ENCODE results near the gene CREB3L1.

CREB3L1 gene

GRCh38 chr11:46341454-46341853 lies 64.0 kb downstream of the CREB3L1 start (continued):
- no peak for TF ChIP-seq ZC3H10 (CRISPR knock-in tag; IDR thresholded peaks at IDR 0.05)

GRCh38 chr11:46342239-46342638 lies 64.8 kb downstream of the CREB3L1 start:
- ATAC-seq = no peak
- TF ChIP-seq ZFP3 (CRISPR knock-in tag; IDR thresholded peaks at IDR 0.05) (no peak), PPARA (CRISPR knock-in tag; IDR thresholded peaks at IDR 0.05; ENCODE audit: borderline replicate concordance) (no peak), ZC3H10 (CRISPR knock-in tag; IDR thresholded peaks at IDR 0.05) (no peak), ZNF70 (CRISPR knock-in tag; IDR thresholded peaks at IDR 0.05) (no peak), ZNF8 (CRISPR knock-in tag; IDR thresholded peaks at IDR 0.05) (no peak), TOX (CRISPR knock-in tag; IDR thresholded peaks at IDR 0.05; ENCODE audit: borderline replicate concordance) (no peak), ZFP30 (CRISPR knock-in tag; IDR thresholded peaks at IDR 0.05) (no peak), PATZ1 (CRISPR knock-in tag; IDR thresholded peaks at IDR 0.05; ENCODE audit: borderline replicate concordance) (no peak), ESRRG (CRISPR knock-in tag; IDR thresholded peaks at IDR 0.05) (no peak), SNAI2 (CRISPR knock-in tag; IDR thresholded peaks at IDR 0.05) (no peak), RARB (CRISPR knock-in tag; IDR thresholded peaks at IDR 0.05) (no peak), CREB5 (CRISPR knock-in tag; IDR thresholded peaks at IDR 0.05; ENCODE audit: low read depth) (no peak), BACH2 (CRISPR knock-in tag; IDR thresholded peaks at IDR 0.05; ENCODE audit: borderline replicate concordance) (no peak), CSRNP3 (CRISPR knock-in tag; IDR thresholded peaks at IDR 0.05) (no peak), TCF4 (CRISPR knock-in tag; IDR thresholded peaks at IDR 0.05; ENCODE audit: borderline replicate concordance) (no peak), ARNTL (CRISPR knock-in tag; IDR thresholded peaks at IDR 0.05; ENCODE audit: borderline replicate concordance, low read depth) (no peak), TSHZ2 (CRISPR knock-in tag; IDR thresholded peaks at IDR 0.05) (no peak), CSDC2 (CRISPR knock-in tag; IDR thresholded peaks at IDR 0.05) (no peak), OSR1 (CRISPR knock-in tag; IDR thresholded peaks at IDR 0.05) (no peak)

GRCh38 chr11:46343520-46343919 lies 66.1 kb downstream of the CREB3L1 start:
- TF ChIP-seq TSHZ2 (CRISPR knock-in tag; IDR thresholded peaks at IDR 0.05) = no peak
- no peak for TF ChIP-seq OSR1 (CRISPR knock-in tag; IDR thresholded peaks at IDR 0.05)
- TF ChIP-seq ZNF8 (CRISPR knock-in tag; IDR thresholded peaks at IDR 0.05) = no peak
- no peak for TF ChIP-seq SNAI2 (CRISPR knock-in tag; IDR thresholded peaks at IDR 0.05)
- no peak for TF ChIP-seq GLIS3 (CRISPR knock-in tag; IDR thresholded peaks at IDR 0.05)
- TF ChIP-seq BACH2 (CRISPR knock-in tag; IDR thresholded peaks at IDR 0.05; ENCODE audit: borderline replicate concordance) = no peak
- TF ChIP-seq RARB (CRISPR knock-in tag; IDR thresholded peaks at IDR 0.05) = no peak
- no peak for TF ChIP-seq ZFP3 (CRISPR knock-in tag; IDR thresholded peaks at IDR 0.05)
- no peak for TF ChIP-seq ISL1 (CRISPR knock-in tag; IDR thresholded peaks at IDR 0.05)
- no peak for TF ChIP-seq CREB5 (CRISPR knock-in tag; IDR thresholded peaks at IDR 0.05; ENCODE audit: low read depth)
- TF ChIP-seq POU6F1 (CRISPR knock-in tag; IDR thresholded peaks at IDR 0.05; ENCODE audit: borderline replicate concordance, low read depth) = no peak
- ATAC-seq = no peak

Data from SK-N-SH treated with all-trans-retinoic acid at 6 μM for 48 hours (cell line).